Cardiac fibroblast (primary cell): Measurements from ENCODE around the gene USP27X.

ENCODE experiments used
- DNase-seq, 2 donors: peaks; one replicate each; pipeline versions ENCODE4 v3.0.0 to v3.0.0-alpha.2; 2010; ENCODE audit warnings: low read depth in 2 of 2
- H3K4me3 ChIP-seq, 2 donors: replicated peaks in 1 of 2; 1 replicate in 1 of 2; 2 replicates in 1 of 2; pipeline ENCODE4 v1.5.1; 2011; ENCODE audit warnings: low read depth in 2 of 2, low read length in 2 of 2, mild to moderate bottlenecking in 2 of 2, moderate library complexity in 1 of 2
- CTCF ChIP-seq: IDR thresholded peaks from one replicate; pipeline ENCODE4 v1.5.1; 2011; ENCODE audit warnings: low read depth, mild to moderate bottlenecking, low read length, inconsistent platforms

USP27X gene

GRCh38 chrX:49878834-49879655 lies at the start of gene USP27X:
Gene USP27X, plus strand, starts transcription at chrX:49879484. Its CDS starts 824 bp downstream, at chrX:49880308.
- peak; percentile 50 for TF ChIP-seq CTCF
- peak; percentile 83 to 89 for DNase-seq
- peak within 1 kb of the TSS; percentile 58 to 63 for H3K4me3 ChIP-seq

DNA sequence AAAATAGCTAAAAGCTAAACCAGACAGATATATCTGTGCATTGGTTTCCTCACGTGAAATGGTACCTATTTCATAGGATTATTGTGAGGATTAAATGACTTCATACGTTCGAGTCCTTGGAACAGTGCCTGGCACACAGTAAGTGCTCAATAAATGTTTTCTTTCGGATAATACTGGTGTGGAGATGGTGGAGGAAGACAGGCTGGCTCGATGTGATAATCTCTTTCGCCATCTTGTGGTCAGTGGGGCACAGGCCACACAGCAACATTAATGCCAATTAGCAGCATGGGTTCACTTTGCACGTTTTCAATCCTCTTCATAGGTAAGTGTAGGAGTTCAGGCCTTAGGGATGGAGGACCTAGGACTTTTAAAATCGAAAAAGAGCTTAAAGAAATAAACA lies 40.9 kb upstream of the USP27X start:
- no peak overlapping the region for H3K4me3 ChIP-seq
- peak; percentile 24 to 28 for DNase-seq
- peak; percentile 46 for TF ChIP-seq CTCF

GRCh38 chrX:49840679-49841078 lies 38.6 kb upstream of the USP27X start:
- peak; percentile 29 for TF ChIP-seq CTCF
- peak; percentile 51 to 58 for DNase-seq

GRCh38 chrX:49842621-49843020 lies 36.7 kb upstream of the USP27X start:
- no peak for TF ChIP-seq CTCF
- no peak for DNase-seq
- no peak overlapping the region for H3K4me3 ChIP-seq

More at GRCh38 chrX:49840679-49841078, 38.6 kb upstream of the USP27X start:
- H3K4me3 ChIP-seq, result no peak overlapping the region

- DNase-seq, result no peak
- no peak overlapping the region for H3K4me3 ChIP-seq
- TF ChIP-seq CTCF, result no peak
Measured at GRCh38 chrX:49844611-49845010, 34.7 kb upstream of the USP27X start.

DNA sequence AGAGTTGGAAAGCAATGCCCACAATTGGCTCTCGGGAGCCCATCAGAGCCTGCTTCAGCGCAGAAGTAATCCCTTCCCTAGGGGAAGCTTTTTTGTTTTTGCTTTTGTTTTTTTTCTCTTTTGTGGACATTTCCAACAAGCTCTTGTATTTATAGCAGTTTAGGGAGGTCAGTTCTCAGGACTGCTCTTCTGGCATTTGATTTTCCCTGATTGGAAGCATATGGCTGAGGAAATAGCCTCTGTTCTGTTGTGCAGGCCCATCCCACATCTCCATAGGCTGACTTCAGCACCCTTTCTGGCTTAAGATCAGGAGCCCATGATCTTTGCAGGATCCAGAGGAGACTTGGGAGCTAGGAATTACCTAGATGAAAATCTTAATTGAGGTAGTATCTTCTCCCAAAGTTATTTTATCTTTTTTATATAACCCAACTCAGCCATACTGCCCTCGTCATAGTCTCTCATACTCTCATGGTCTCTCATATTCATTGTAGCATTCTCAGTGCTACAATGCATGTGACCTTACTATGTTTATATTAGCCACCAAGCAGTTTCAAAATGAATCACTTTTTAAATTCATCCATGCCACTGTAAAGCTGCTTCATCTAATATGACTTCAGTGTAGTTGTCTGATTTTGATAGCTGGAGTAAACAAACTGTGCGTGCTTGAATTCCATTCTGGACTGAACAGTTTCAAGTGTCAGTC lies 33.4 kb upstream of the USP27X start:
- H3K4me3 ChIP-seq, result no peak overlapping the region
- TF ChIP-seq CTCF, result no peak
- no peak for DNase-seq
